Progenitor cell of endocrine pancreas (in vitro differentiated cells): ENCODE data around the gene EEF1AKMT2. TPM values are rescaled to one million over a fixed set of nuclear protein-coding genes. Genes with fewer than 3 reads are reported as not detected.
"Not testable (repeated sequence)": the region's sequence is repeated elsewhere in the genome, so short reads cannot be mapped to it uniquely, and the experiment has no call there.

ENCODE experiments used
- DNase-seq: peaks from one replicate; pipeline ENCODE4 v3.0.0; 2021; ENCODE audit warnings: low spot score; ENCODE audit not compliant: unreplicated experiment
- H3K27ac Mint-ChIP-seq: 2 replicates; pipeline ENCODE4 v1.8.0; 2021; ENCODE audit warnings: mild to moderate bottlenecking, moderate library complexity, mixed read lengths
- H3K27me3 Mint-ChIP-seq: 2 replicates; pipeline ENCODE4 v1.8.0; 2021; ENCODE audit warnings: mixed read lengths
- H3K36me3 Mint-ChIP-seq: 2 replicates; pipeline ENCODE4 v1.8.0; 2022; ENCODE audit warnings: mixed read lengths; ENCODE audit not compliant: insufficient read depth
- H3K4me1 Mint-ChIP-seq: 2 replicates; pipeline ENCODE4 v1.8.0; 2021; ENCODE audit warnings: low read depth, mixed read lengths
- H3K4me3 Mint-ChIP-seq: 2 replicates; pipeline ENCODE4 v1.8.0; 2021; ENCODE audit warnings: low read depth, mild to moderate bottlenecking, moderate library complexity, mixed read lengths
- H3K9me3 Mint-ChIP-seq: 2 replicates; pipeline ENCODE4 v1.8.0; 2021; ENCODE audit warnings: low read depth, mixed read lengths
- total RNA-seq: library from RNA; stranded (reverse); gene quantifications from 2 replicates; pipeline ENCODE4 v1.2.1, GENCODE V29; 2021
- TF ChIP-seq, protein P1 (sequence below): fragments of 200-600 bp; sonication (generic); IDR thresholded peaks from one replicate; pipeline ENCODE4 v1.5.0; 2021; ENCODE audit warnings: antibody characterized with exemption, mild to moderate bottlenecking; ENCODE audit not compliant: unreplicated experiment

EEF1AKMT2 gene
- total RNA-seq, 1 donor from 2014 or later = 17.1 TPM

DNA sequence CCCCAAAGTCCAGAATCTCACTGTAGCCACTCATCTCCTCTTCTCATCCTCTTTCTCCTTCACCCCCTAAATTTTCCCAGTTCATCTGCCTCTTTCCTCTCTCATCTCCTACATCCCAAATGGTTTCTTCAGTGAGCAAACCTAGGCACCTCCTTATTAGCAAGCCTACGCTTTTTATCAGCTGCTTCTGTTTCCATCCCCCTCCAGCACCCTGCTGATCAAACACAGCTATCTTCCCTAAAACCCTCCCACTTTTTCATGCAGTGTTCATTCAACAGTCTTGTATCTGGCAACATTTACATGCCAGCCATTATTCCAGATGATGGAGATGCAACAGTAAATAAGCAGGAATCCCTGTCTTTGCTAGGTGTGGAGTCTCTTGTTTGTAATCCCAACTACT, 6.7 kb upstream of the EEF1AKMT2 start:
- TF ChIP-seq, protein P1, sequence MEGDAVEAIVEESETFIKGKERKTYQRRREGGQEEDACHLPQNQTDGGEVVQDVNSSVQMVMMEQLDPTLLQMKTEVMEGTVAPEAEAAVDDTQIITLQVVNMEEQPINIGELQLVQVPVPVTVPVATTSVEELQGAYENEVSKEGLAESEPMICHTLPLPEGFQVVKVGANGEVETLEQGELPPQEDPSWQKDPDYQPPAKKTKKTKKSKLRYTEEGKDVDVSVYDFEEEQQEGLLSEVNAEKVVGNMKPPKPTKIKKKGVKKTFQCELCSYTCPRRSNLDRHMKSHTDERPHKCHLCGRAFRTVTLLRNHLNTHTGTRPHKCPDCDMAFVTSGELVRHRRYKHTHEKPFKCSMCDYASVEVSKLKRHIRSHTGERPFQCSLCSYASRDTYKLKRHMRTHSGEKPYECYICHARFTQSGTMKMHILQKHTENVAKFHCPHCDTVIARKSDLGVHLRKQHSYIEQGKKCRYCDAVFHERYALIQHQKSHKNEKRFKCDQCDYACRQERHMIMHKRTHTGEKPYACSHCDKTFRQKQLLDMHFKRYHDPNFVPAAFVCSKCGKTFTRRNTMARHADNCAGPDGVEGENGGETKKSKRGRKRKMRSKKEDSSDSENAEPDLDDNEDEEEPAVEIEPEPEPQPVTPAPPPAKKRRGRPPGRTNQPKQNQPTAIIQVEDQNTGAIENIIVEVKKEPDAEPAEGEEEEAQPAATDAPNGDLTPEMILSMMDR = no peak
- Mint-ChIP-seq H3K27me3 (peaks cover 8% of the 10 kb centered on the region), H3K36me3 (no peaks in the 10 kb centered on the region), H3K4me1 (peaks cover 19% of the 10 kb centered on the region), H3K9me3 (no peaks in the 10 kb centered on the region), H3K27ac (no peak overlapping the region), H3K4me3 (no peak overlapping the region)
- DNase-seq = no peak

DNA sequence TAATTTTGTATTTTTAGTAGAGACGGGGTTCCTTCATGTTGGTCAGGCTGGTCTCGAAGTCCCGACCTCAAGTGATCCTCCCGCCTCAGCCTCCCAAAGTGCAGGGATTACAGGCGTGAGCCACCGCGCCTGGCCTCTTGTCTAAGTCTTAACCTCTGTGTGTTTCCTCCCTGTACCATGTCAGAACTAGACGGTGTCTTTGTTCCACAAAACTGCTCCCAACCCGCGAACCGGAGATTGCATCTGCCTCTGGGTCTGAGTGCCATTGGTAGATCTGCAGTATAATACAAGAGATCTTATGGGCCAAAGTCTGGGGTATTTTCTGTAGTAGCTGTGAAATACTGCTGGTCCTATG, 1.3 kb upstream of the EEF1AKMT2 start:
- H3K9me3 Mint-ChIP-seq = no peaks in the 10 kb centered on the region
- H3K4me1 Mint-ChIP-seq = peaks cover 5% of the 10 kb centered on the region
- peaks cover 8% of the 10 kb centered on the region for H3K27me3 Mint-ChIP-seq
- peak overlapping the region; percentile 65 for H3K27ac Mint-ChIP-seq
- TF ChIP-seq, protein P1 = no peak
- H3K4me3 Mint-ChIP-seq = peak overlapping the region; percentile 94
- peaks cover 3% of the 10 kb centered on the region for H3K36me3 Mint-ChIP-seq
- DNase-seq = no peak

DNA sequence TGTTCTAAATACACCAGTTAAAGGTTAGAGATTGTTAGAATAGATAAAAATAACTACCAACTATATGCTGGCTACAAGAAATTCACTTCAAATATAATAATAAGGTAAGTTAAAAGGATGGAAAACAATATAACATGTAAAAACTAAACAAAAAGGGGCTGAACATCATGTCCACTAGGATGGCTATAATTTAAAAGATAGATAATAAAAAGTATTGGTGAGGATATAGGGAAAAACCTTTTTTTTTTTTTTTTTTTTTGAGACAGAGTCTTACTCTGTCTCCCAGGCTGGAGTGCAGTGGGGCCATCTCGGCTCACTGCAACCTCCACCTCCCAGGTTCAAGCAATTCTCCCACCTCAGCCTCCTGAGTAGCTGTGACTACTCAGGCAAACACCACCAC, 8.8 kb downstream of the EEF1AKMT2 start:
- H3K4me1 Mint-ChIP-seq, H3K4me3 Mint-ChIP-seq: not testable (repeated sequence)

DNA sequence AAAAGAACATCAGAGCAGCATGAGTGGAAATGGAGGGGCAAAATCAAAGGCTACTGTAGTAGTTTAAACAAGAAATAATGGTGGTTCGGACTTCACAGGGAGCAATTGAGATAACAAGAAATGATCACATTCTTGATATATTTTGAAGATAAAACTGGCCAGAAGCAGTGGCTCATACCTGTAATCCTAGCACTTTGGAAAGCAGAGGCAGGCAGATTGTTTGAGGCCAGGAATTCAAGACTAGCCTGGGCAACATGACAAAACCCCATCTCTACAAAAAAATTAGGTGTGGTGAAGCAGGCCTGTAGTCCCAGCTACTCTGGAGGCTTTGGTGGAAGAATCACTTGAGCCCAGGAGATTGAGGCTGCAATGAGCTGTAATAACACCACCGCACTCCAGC, 22.9 kb downstream of the EEF1AKMT2 start:
- TF ChIP-seq, protein P1 = no peak
- no peak overlapping the region for H3K4me3 Mint-ChIP-seq
- H3K27me3 Mint-ChIP-seq = no peaks in the 10 kb centered on the region
- no peak for DNase-seq
- peaks cover 3% of the 10 kb centered on the region for H3K4me1 Mint-ChIP-seq
- peaks cover 28% of the 10 kb centered on the region for H3K36me3 Mint-ChIP-seq
- peaks cover 2% of the 10 kb centered on the region for H3K9me3 Mint-ChIP-seq
- H3K27ac Mint-ChIP-seq = no peak overlapping the region

More for the DNA sequence above, 8.8 kb downstream of the EEF1AKMT2 start:
- H3K27ac Mint-ChIP-seq, H3K9me3 Mint-ChIP-seq, DNase-seq, H3K27me3 Mint-ChIP-seq: not testable (repeated sequence)
- peaks cover 21% of the 10 kb centered on the region for H3K36me3 Mint-ChIP-seq

DNA sequence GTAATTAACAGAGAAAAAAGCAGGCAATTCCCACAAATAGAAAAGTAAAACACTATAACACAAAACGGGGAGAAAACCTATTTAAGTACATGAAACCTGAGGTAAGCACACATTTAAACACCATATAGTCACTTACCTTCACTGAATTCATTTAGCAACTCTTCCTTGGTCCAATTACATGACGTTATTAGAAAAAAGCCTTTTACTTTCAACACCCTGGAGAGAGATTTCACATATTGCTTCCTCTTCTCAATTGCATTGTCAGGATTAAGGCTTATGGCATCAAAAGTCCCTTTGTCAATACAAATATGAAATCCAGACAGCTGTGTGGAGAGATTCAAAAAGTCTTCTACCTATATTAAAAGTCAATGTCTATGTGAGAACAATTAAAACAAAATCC, 26.4 kb downstream of the EEF1AKMT2 start:
- TF ChIP-seq, protein P1 = no peak
- Mint-ChIP-seq H3K36me3 (peaks cover 10% of the 10 kb centered on the region), H3K27me3 (no peaks in the 10 kb centered on the region), H3K27ac (no peak overlapping the region), H3K4me1 (peaks cover 5% of the 10 kb centered on the region), H3K4me3 (no peak overlapping the region), H3K9me3 (no peaks in the 10 kb centered on the region)
- no peak for DNase-seq

DNA sequence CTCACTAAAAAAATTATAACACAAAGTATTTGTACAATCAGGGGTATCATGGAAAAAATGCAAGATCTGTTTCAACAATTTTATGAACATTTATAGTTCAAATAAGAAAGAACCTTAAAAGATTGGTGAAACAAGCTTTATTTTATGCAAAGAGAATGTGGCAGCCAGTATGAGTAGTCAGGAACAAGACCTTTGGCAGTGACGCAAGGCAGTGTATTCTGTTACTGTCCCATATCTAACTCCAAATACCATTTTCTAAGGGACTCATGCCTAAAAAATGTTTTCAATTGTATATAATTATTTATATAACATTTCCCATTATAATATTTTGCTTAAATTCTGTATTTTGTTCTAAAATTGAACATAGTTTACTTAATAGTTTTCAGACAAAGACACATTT, 28.4 kb downstream of the EEF1AKMT2 start:
- H3K4me3 Mint-ChIP-seq = no peak overlapping the region
- no peak for DNase-seq
- peaks cover 5% of the 10 kb centered on the region for H3K4me1 Mint-ChIP-seq
- no peak overlapping the region for H3K27ac Mint-ChIP-seq
- TF ChIP-seq, protein P1 = no peak
- no peaks in the 10 kb centered on the region for H3K27me3 Mint-ChIP-seq
- H3K9me3 Mint-ChIP-seq = no peaks in the 10 kb centered on the region
- peaks cover 10% of the 10 kb centered on the region for H3K36me3 Mint-ChIP-seq
